HepG2 (cell line): ENCODE results near the gene MID1. TPM values are rescaled to one million over a fixed set of nuclear protein-coding genes. Genes with fewer than 3 reads are reported as not detected.

Source experiments
- ATAC-seq: fragments of 200-7000 bp; cut with Tn5 transposase; 3 replicates; pipeline ENCODE4 v1.9.1; 2020; ENCODE audit warnings: mild to moderate bottlenecking, moderate library complexity
- BruUV-seq: library from RNA; stranded (reverse); fragments of 400-500 nt; replicated peaks from 2 replicates; lab custom pipeline; 2021; lab: Mats Ljungman, UMichigan
- CTCF ChIA-PET: fragments of 300-600 bp; formaldehyde crosslinking; extraction: SDS; loops from one replicate; lab custom pipeline; 2021; ENCODE audit warnings: low total read pairs, inconsistent platforms, low intra/inter-chr PET ratio; lab: Yijun Ruan, JAX
- POLR2A ChIA-PET: fragments of 350-600 bp; sonication (Branson Sonifier 250); formaldehyde crosslinking; loops from one replicate; lab custom pipeline; 2020; ENCODE audit warnings: antibody characterized with exemption, inconsistent platforms; lab: Yijun Ruan, JAX
- DNase-seq: peaks from one replicate; pipeline ENCODE4 v3.0.0-alpha.2; 2015; ENCODE audit warnings: low spot score
- FAIRE-seq: peaks from 3 replicates; lab custom pipeline; 2011; peaks lifted over from hg19 to GRCh38; lab: Jason Lieb, UNC
- H2AFZ ChIP-seq: one replicate; pipeline ENCODE4 v1.6.1; 2011; ENCODE audit warnings: low read length, inconsistent platforms
- H3K27ac ChIP-seq: fragments of 300-600 bp; 3 replicates; pipeline ENCODE4 v1.8.0; 2011; ENCODE audit warnings: mixed run types, mild to moderate bottlenecking, mixed read lengths, low read length, inconsistent platforms; ENCODE audit not compliant: insufficient read depth; ENCODE audit errors: extremely low read length
- H3K27me3 ChIP-seq, 2 experiments: fragments of 200-600 bp in 1 of 2; 2 replicates in 1 of 2; 3 replicates in 1 of 2; pipeline versions ENCODE4 v1.6.0 to v1.8.0; 2011; ENCODE audit warnings: low read length in 2 of 2, mild to moderate bottlenecking in 2 of 2, moderate library complexity in 2 of 2, inconsistent platforms in 1 of 2; ENCODE audit not compliant: insufficient read depth in 2 of 2, control insufficient read depth in 1 of 2
- H3K36me3 ChIP-seq, 2 experiments: fragments of 200-600 bp in 1 of 2; replicated peaks in 1 of 2; 2 replicates in 1 of 2; 3 replicates in 1 of 2; pipeline versions ENCODE4 v1.5.1 to v1.8.0; 2011; ENCODE audit warnings: low read length in 2 of 2, inconsistent platforms in 1 of 2; ENCODE audit not compliant: insufficient read depth in 2 of 2, control insufficient read depth in 1 of 2
- H3K4me1 ChIP-seq: 2 replicates; pipeline ENCODE4 v1.5.1; 2012; ENCODE audit warnings: low read length, inconsistent platforms; ENCODE audit not compliant: insufficient read depth
- H3K4me2 ChIP-seq: 2 replicates; pipeline ENCODE4 v1.6.0; 2011; ENCODE audit warnings: low read depth, low read length, inconsistent platforms
- H3K4me3 ChIP-seq, 3 experiments: fragments of 200-600 bp in 1 of 3; sonication (generic), shearing (Covaris generic) in 1 of 3; replicated peaks in 1 of 3; 2 replicates each; pipeline ENCODE4 v1.5.1; 2011 to 2016; ENCODE audit warnings: low read length in 3 of 3, inconsistent platforms in 2 of 3, low read depth in 2 of 3, mild to moderate bottlenecking in 2 of 3, control low read depth in 1 of 3, mixed read lengths in 1 of 3; ENCODE audit not compliant: insufficient read depth in 1 of 3
- H3K79me2 ChIP-seq: one replicate; pipeline ENCODE4 v1.6.1; 2011; ENCODE audit warnings: low read length, inconsistent platforms; ENCODE audit not compliant: insufficient read depth
- H3K9ac ChIP-seq: 2 replicates; pipeline ENCODE4 v1.6.0; 2011; ENCODE audit warnings: mild to moderate bottlenecking, low read depth, low read length, inconsistent platforms; ENCODE audit not compliant: insufficient read depth
- H3K9me3 ChIP-seq: 2 replicates; pipeline ENCODE4 v1.5.1; 2012; ENCODE audit warnings: mild to moderate bottlenecking, low read length
- H4K20me1 ChIP-seq: 2 replicates; pipeline ENCODE4 v1.6.0; 2011; ENCODE audit warnings: inconsistent platforms, mild to moderate bottlenecking, low read length, moderate library complexity; ENCODE audit not compliant: insufficient read depth
- E2F2 ChIP-seq: sonication (generic); formaldehyde crosslinking; IDR thresholded peaks from 2 replicates; pipeline ENCODE4 v1.4.0; 2020; ENCODE audit warnings: missing genetic modification reagents, borderline replicate concordance
- GABPB1 ChIP-seq: IDR thresholded peaks from 2 replicates; pipeline ENCODE4 v1.6.1; 2016; ENCODE audit warnings: mild to moderate bottlenecking, missing genetic modification reagents, moderate library complexity, missing compliant biosample characterization
- GPN1 ChIP-seq: sonication (generic); formaldehyde crosslinking; IDR thresholded peaks from 2 replicates; pipeline ENCODE4 v1.5.1; 2020; ENCODE audit warnings: missing genetic modification reagents, borderline replicate concordance
- MBNL3 ChIP-seq: fragments of 250-450 bp; sonication (Bioruptor Pico); conservative IDR thresholded peaks from 2 replicates; pipeline ENCODE4 v1.8.0; 2022; ENCODE audit warnings: mild to moderate bottlenecking, inconsistent platforms
- PHF21A ChIP-seq: sonication (generic); formaldehyde crosslinking; IDR thresholded peaks from 2 replicates; pipeline ENCODE4 v1.5.0; 2020; ENCODE audit warnings: mild to moderate bottlenecking, missing genetic modification reagents
- TSC22D2 ChIP-seq: sonication (generic); formaldehyde crosslinking; IDR thresholded peaks from 2 replicates; pipeline ENCODE4 v1.5.1; 2020; ENCODE audit warnings: missing genetic modification reagents, mild to moderate bottlenecking, borderline replicate concordance
- ZBTB20 ChIP-seq: sonication (generic); formaldehyde crosslinking; IDR thresholded peaks from 2 replicates; pipeline ENCODE4 v1.8.1; 2023; ENCODE audit warnings: missing genetic modification reagents, low read depth, mild to moderate bottlenecking, borderline replicate concordance
- ZNF207 ChIP-seq: fragments of 450-650 bp; IDR thresholded peaks from 2 replicates; pipeline ENCODE4 v1.6.1; 2016; ENCODE audit warnings: antibody characterized with exemption, borderline replicate concordance
- WGBS: methylation state at CpG from one replicate; pipeline ENCODE4 v1.1.6; 2017; ENCODE audit warnings: low lambda C conversion rate; 5-methylcytosine and 5-hydroxymethylcytosine counted together
- in situ Hi-C: cut with HindIII; loops from 2 replicates; pipeline ENCODE4 v1.10.0; 2017; ENCODE audit warnings: low pct_unique_long_range_greater_than_20kb; ENCODE audit not compliant: extremely low pct_ligation_motif_present
- intact Hi-C: fragments of 100-400 bp; cut with micrococcal nuclease; formaldehyde crosslinking; loops from one replicate; pipeline ENCODE4 v1.10.0; 2022; ENCODE audit not compliant: unreplicated experiment
- polyA plus RNA-seq, 8 experiments: library from polyadenylated mRNA; depleted of rRNA in 3 of 8; stranded (reverse) in 7 of 8; unstranded in 1 of 8; fragments of >200 nt; fragmentation: Illumina TruSeq in 4 of 8; extraction: Trizol in 4 of 8; gene quantifications; 2 replicates each; pipeline versions ENCODE4 v1.2.1 to v1.2.3, GENCODE V29; 2011 to 2016; ENCODE audit warnings: low read depth in 4 of 8, missing spikeins in 1 of 8, mixed read lengths in 1 of 8; ENCODE audit not compliant: insufficient read depth in 1 of 8
- total RNA-seq, 5 experiments: library from RNA; depleted of rRNA; stranded (reverse); fragments of >200 nt; fragmentation: Illumina TruSeq; extraction: Trizol; gene quantifications; 2 replicates each; pipeline ENCODE4 v1.2.3, GENCODE V29; 2016; ENCODE audit warnings: low read depth in 1 of 5
- TF ChIP-seq, protein P1 (sequence below): sonication (generic); formaldehyde crosslinking; IDR thresholded peaks from 2 replicates; pipeline ENCODE4 v1.4.0; 2020; ENCODE audit warnings: missing genetic modification reagents
- TF ChIP-seq, protein P2 (sequence below): sonication (generic); formaldehyde crosslinking; IDR thresholded peaks from 2 replicates; pipeline ENCODE4 v1.5.0; 2020; ENCODE audit warnings: missing genetic modification reagents

MID1 gene
- total and polyA plus RNA-seq, 2 of the 13 experiments (the other 11 are each of a cell fraction or from before 2014, with no cell fraction given), result 0.86 to 1.1 TPM

DNA sequence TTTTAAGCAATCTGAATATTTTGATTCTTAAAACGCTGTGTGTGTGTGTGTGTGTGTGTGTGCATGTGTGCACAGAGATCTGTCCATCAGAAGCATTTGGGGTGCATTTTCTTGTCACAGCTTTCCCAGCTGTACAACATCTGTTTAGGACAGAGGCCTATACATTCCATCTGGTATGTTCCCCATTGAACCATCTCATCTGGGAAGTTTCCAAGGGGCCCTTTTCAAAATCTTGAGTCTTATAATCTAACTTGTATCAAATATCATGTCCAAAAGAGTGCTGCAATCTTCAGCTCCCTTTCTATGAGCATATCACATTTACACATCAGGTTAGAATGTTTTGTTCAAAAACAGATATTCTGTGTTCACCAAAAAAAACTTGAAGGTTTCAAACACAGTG is 16.5 kb upstream of the MID1 start:
- no peak for FAIRE-seq
- CTCF ChIA-PET, result no interaction called here
- TF ChIP-seq GABPB1 (CRISPR knock-in tag) (no peak), GPN1 (CRISPR knock-in tag) (no peak), MBNL3 (CRISPR knock-in tag) (no peak), PHF21A (CRISPR knock-in tag) (no peak), ZNF207 (no peak), ZBTB20 (no peak), TSC22D2 (CRISPR knock-in tag) (no peak), E2F2 (CRISPR knock-in tag) (no peak)
- TF ChIP-seq, protein P1, sequence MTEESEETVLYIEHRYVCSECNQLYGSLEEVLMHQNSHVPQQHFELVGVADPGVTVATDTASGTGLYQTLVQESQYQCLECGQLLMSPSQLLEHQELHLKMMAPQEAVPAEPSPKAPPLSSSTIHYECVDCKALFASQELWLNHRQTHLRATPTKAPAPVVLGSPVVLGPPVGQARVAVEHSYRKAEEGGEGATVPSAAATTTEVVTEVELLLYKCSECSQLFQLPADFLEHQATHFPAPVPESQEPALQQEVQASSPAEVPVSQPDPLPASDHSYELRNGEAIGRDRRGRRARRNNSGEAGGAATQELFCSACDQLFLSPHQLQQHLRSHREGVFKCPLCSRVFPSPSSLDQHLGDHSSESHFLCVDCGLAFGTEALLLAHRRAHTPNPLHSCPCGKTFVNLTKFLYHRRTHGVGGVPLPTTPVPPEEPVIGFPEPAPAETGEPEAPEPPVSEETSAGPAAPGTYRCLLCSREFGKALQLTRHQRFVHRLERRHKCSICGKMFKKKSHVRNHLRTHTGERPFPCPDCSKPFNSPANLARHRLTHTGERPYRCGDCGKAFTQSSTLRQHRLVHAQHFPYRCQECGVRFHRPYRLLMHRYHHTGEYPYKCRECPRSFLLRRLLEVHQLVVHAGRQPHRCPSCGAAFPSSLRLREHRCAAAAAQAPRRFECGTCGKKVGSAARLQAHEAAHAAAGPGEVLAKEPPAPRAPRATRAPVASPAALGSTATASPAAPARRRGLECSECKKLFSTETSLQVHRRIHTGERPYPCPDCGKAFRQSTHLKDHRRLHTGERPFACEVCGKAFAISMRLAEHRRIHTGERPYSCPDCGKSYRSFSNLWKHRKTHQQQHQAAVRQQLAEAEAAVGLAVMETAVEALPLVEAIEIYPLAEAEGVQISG (CRISPR knock-in tag), result no peak
- TF ChIP-seq, protein P2, sequence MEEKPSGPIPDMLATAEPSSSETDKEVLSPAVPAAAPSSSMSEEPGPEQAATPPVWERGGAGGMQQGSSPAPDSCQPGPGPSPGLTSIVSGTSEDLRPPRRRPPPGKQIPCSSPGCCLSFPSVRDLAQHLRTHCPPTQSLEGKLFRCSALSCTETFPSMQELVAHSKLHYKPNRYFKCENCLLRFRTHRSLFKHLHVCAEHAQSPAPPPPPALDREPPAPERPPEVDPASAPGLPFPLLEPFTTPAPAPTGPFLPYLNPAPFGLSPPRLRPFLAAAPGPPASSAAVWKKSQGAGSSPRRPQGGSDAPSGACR (CRISPR knock-in tag), result no peak

More for the DNA sequence above, 16.5 kb upstream of the MID1 start:
- H2AFZ ChIP-seq, result no peak overlapping the region
- no peak overlapping the region for H3K9ac ChIP-seq
- no peaks in the 10 kb centered on the region for H3K4me1 ChIP-seq
- WGBS, result no CpG with 5 or more reads among the region's 1 CpG
- ATAC-seq, result no peak
- no peaks in the 10 kb centered on the region for H3K27me3 ChIP-seq
- no peak overlapping the region for H3K4me3 ChIP-seq
- H3K9me3 ChIP-seq, result no peaks in the 10 kb centered on the region
- no peak overlapping the region for H3K27ac ChIP-seq
- intact Hi-C loops (no loop called here), in situ Hi-C loops (no loop called here)
- H3K79me2 ChIP-seq, result no peaks in the 10 kb centered on the region
- BruUV-seq, result no TSS peak
- POLR2A ChIA-PET, result no interaction called here
- no peak for DNase-seq
- no peaks in the 10 kb centered on the region for H4K20me1 ChIP-seq
- no peaks in the 10 kb centered on the region for H3K36me3 ChIP-seq
- no peak overlapping the region for H3K4me2 ChIP-seq
